Heart right ventricle (tissue), 16 donors: ENCODE results near the gene CASR. TPM values are rescaled to one million over a fixed set of nuclear protein-coding genes. Genes with fewer than 3 reads are reported as not detected.

Experiments
- ATAC-seq, 8 donors: fragments of 200-7000 bp; cut with Tn5 transposase; one replicate each; pipeline ENCODE4 v1.9.1; 2020; ENCODE audit warnings: mild to moderate bottlenecking in 8 of 8, moderate library complexity in 8 of 8, moderate number of reproducible peaks in 1 of 8
- DNase-seq, 2 donors: peaks; one replicate each; pipeline ENCODE4 v3.0.0-alpha.2; 2020
- H3K27ac ChIP-seq, 10 donors: fragments of 200-600 bp; sonication (generic) in 2 of 10; one replicate each; pipeline versions ENCODE4 v1.5.0 to v1.8.0; 2020 to 2022; ENCODE audit warnings: mild to moderate bottlenecking in 3 of 10
- H3K27me3 ChIP-seq, 7 donors: fragments of 200-600 bp; one replicate each; pipeline ENCODE4 v1.8.0; 2021 to 2022; ENCODE audit warnings: mild to moderate bottlenecking in 2 of 7
- H3K36me3 ChIP-seq, 9 donors: fragments of 200-600 bp; sonication (generic) in 1 of 9; one replicate each; pipeline versions ENCODE4 v1.5.0 to v1.8.0; 2020 to 2022; ENCODE audit warnings: mild to moderate bottlenecking in 2 of 9
- H3K4me1 ChIP-seq, 9 donors: fragments of 200-600 bp; sonication (generic) in 1 of 9; one replicate each; pipeline versions ENCODE4 v1.5.0 to v1.8.0; 2020 to 2022; ENCODE audit warnings: mild to moderate bottlenecking in 4 of 9
- H3K4me3 ChIP-seq, 10 donors: fragments of 200-600 bp; sonication (generic) in 2 of 10; one replicate each; pipeline versions ENCODE4 v1.5.0 to v1.8.0; 2020 to 2022; ENCODE audit warnings: mild to moderate bottlenecking in 7 of 10, moderate library complexity in 2 of 10
- H3K9me3 ChIP-seq, 11 donors: fragments of 200-600 bp in 10 of 11; sonication (generic) in 2 of 11; one replicate each; pipeline versions ENCODE4 v1.5.0 to v1.8.0; 2013 to 2022; ENCODE audit warnings: mild to moderate bottlenecking in 2 of 11, control low read depth in 1 of 11, moderate library complexity in 1 of 11
- WGBS, 2 donors: extraction: QIAGEN DNeasy Blood & Tissue Kit; methylation state at CpG; one replicate each; pipeline ENCODE4 v1.1.7; 2013; ENCODE audit warnings: inconsistent platforms in 1 of 2; 5-methylcytosine and 5-hydroxymethylcytosine counted together
- intact Hi-C, 10 donors: fragments of 100-400 bp; cut with DNase I; formaldehyde crosslinking; loops; one replicate each; pipeline versions ENCODE4 v1.11.1 to v1.14.2; 2022
- polyA plus RNA-seq, 2 donors: library from polyadenylated mRNA; stranded (reverse); fragments of 200-250 nt; gene quantifications; one replicate each; pipeline ENCODE4 v1.2.3, GENCODE V29; 2013
- total RNA-seq, 10 donors: library from RNA; stranded (reverse); fragmentation: NEBNext Ultra II Directional in 3 of 10; extraction: Animal tissue kit (Norgen Biotek cat#: 25700) in 3 of 10; gene quantifications; one replicate each; pipeline versions ENCODE4 v1.2.1 to v1.2.4, GENCODE V29; 2021 to 2023
- TF ChIP-seq, protein P1 (sequence below), 9 donors: fragments of 200-600 bp; sonication (generic) in 2 of 9; IDR thresholded peaks; one replicate each; pipeline versions ENCODE4 v1.5.0 to v1.8.0; 2021 to 2022; ENCODE audit warnings: antibody characterized with exemption in 9 of 9, mild to moderate bottlenecking in 5 of 9, moderate library complexity in 1 of 9
- donor health status: Arrhythmogenic right ventricular cardiomyopathy.
- donor health status: ischemic (EF 13 %, LVEDD 7.1; RV severe dilation, severe dysfunction).
- donor health status: healthy with polysubstance abuse.
- donor health status: DM: no; HTN: yes; CAD: no.
- donor health status: DM: no; HTN: no; CAD: no.
- donor health status: ischemic (EF 25% LVEDD 6.9; RV normal size, moderate dysfunction).
- donor health status: ischemic (EF 25% LVEDD 5.7; RV mildly dilated, moderate dysfunction).
- donor health status: healthy.
- donor health status: DM: yes; HTN: yes; CAD: no.
- donor health status: Ischemic cardiomyopathy.
- donor health status: ischemic (EF 35%, LVEDD 5.7; RV mildly dilated, moderate dysfunction).
- donor health status: nonischemic (EF 11% LVEDD 7.7; RV severe dilation, severe dysfunction).
- donor health status: DM: yes; HTN: yes; CAD: no.
- donor health status: PGD.
- donor health status: ischemic (EF 29% LVEDD 5.4; RV normal size, mild dysfunction).
- donor health status: nonischemic (EF 23%, LVEDD 6.1; RV moderate dilation, normal function).

Gene CASR
- total and polyA plus RNA-seq, 12 donors, result not detected

DNA sequence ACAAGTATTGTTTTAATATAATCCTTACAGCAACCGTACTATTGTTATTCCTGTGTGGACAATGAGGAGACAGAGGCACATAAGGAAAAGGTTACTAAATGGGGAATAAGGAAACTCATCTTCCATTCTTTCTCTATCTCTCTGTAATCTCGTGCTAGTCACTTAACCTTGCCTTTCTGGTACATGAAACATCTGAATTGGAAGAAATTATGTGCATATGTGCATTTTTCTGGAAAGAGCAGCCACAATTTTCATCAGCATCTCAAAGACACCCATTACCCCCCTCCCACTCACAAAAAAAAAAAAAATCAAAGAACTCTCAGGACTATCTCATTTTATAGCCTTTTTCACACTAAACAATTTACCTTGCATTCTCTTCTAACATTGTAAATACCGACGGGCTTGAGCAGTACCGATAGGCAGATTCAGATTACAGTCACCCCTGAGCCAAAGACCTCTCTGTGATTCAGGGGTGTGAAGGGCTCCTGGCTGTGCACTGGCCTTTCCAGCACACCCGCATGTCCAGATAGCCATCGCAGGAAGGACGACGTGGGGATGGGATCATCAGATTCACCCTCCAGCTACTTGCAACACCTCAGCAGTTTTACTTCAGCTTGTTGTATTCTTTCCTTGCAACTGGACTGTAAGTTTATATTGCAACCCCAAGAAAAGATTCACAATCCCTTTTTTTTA lies 48.1 kb downstream of the CASR start:
- TF ChIP-seq, protein P1, sequence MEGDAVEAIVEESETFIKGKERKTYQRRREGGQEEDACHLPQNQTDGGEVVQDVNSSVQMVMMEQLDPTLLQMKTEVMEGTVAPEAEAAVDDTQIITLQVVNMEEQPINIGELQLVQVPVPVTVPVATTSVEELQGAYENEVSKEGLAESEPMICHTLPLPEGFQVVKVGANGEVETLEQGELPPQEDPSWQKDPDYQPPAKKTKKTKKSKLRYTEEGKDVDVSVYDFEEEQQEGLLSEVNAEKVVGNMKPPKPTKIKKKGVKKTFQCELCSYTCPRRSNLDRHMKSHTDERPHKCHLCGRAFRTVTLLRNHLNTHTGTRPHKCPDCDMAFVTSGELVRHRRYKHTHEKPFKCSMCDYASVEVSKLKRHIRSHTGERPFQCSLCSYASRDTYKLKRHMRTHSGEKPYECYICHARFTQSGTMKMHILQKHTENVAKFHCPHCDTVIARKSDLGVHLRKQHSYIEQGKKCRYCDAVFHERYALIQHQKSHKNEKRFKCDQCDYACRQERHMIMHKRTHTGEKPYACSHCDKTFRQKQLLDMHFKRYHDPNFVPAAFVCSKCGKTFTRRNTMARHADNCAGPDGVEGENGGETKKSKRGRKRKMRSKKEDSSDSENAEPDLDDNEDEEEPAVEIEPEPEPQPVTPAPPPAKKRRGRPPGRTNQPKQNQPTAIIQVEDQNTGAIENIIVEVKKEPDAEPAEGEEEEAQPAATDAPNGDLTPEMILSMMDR (IDR thresholded peaks at IDR 0.05), result no peak
- Histone ChIP-seq H3K27ac (no peak overlapping the region), H3K4me1 (peaks cover 0 to 19% (median 0%) of the 10 kb centered on the region in 9 donors), H3K4me3 (no peak overlapping the region), H3K27me3 (peaks cover 0 to 15% (median 8%) of the 10 kb centered on the region in 7 donors), H3K36me3 (no peaks in the 10 kb centered on the region), H3K9me3 (no peaks in the 10 kb centered on the region)
- intact Hi-C loops, result no loop called here
- DNase-seq (no peak), ATAC-seq (no peak)
- WGBS, 2 donors, result 69 to 70% methylated on average over 9 of the region's 9 CpGs

GRCh38 chr3:122232485-122232884 lies 49.0 kb downstream of the CASR start:
- Histone ChIP-seq H3K4me3 (no peak overlapping the region), H3K9me3 (no peaks in the 10 kb centered on the region), H3K36me3 (no peaks in the 10 kb centered on the region), H3K27me3 (peaks cover 0 to 15% (median 8%) of the 10 kb centered on the region in 7 donors), H3K27ac (no peak overlapping the region), H3K4me1 (peaks cover 0 to 19% (median 0%) of the 10 kb centered on the region in 9 donors)
- DNase-seq (no peak), ATAC-seq (no peak)
- TF ChIP-seq, protein P1 (IDR thresholded peaks at IDR 0.05), result no peak
- intact Hi-C loops, result no loop called here
- WGBS, 2 donors, result 71 to 80% methylated on average over 4 of the region's 4 CpGs

DNA sequence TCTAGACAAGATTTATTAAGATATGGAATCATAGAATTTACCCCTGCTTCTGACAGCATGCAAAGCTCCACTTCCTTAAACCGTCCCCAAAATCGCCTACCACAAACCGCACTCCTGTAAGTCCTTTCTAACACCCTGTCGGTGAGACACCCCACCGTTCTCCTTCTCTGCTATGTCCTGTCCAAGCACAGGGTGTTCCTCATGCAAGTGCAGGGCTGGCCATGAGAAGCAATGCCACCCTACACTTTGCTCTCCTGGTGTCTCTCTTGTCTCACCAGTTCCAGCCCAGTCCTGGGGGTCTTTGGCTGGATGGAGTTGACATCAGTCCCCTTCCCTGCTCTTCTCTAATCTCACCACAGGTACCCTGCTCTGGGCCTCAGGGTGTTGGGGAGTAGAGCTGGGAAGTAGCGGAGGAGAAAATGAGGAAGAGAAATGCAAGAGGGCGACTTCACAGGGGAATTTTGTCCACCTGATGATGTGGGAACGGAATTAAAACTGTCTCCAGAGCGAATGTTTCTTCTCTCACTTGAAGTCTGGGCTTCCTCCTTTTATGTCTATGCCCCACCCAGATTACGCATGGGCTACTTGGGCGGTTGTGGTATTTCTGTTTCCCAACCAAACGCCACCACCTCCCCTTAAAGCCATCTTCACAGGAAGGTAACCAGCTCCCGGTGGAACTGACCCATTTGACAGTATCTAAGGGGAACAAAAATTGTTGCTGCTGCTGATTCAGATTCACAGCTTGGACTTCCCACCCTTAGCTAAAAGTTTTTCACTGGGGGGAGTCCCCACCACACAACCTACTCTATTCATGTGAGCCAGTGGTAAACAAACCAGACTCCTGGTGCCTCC lies 49.9 kb downstream of the CASR start:
- Histone ChIP-seq H3K4me1 (peaks cover 0 to 19% (median 0%) of the 10 kb centered on the region in 9 donors), H3K4me3 (peak overlapping the region in 1 of 10 donors; percentile 26), H3K9me3 (no peaks in the 10 kb centered on the region), H3K27me3 (peaks cover 0 to 16% (median 8%) of the 10 kb centered on the region in 7 donors), H3K36me3 (no peaks in the 10 kb centered on the region), H3K27ac (peak overlapping the region in 2 of 10 donors; percentile 35 to 73)
- TF ChIP-seq, protein P1 (IDR thresholded peaks at IDR 0.05), result no peak
- intact Hi-C loops, result no loop called here
- WGBS, 2 donors, result 81 to 82% methylated on average over 13 of the region's 13 CpGs
- DNase-seq, result no peak
- ATAC-seq, result peak in 6 of 8 donors; percentile 49 to 78 (median 57)

DNA sequence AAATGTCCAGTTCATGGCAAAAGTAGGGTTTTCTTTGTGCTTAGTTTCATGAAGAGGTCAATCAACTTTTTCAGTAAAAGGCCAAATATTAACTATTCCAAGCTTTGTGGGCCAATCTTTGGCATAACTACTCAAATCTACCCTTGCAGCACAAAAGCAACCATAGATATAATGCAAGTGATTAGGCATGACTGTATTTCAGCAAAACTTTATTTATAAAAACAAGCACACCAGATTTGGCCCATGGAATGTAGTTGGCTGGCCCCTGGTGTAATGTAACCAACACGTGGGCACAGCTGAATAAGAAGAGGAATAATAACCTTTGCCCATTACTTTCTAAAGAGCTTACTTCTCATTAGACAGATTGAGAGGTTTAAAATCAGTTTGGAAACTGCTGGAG lies 50.6 kb downstream of the CASR start:
- TF ChIP-seq, protein P1 (IDR thresholded peaks at IDR 0.05), result no peak
- no peaks in the 10 kb centered on the region for H3K9me3 ChIP-seq
- ATAC-seq (no peak), DNase-seq (no peak)
- peaks cover 0 to 19% (median 0%) of the 10 kb centered on the region in 9 donors for H3K4me1 ChIP-seq
- peak overlapping the region in 1 of 10 donors; percentile 73 for H3K27ac ChIP-seq
- intact Hi-C loops, result no loop called here
- no peak overlapping the region for H3K4me3 ChIP-seq
- WGBS, 2 donors, result 34 to 44% methylated on average over 1 of the region's 1 CpG
- peaks cover 0 to 23% (median 10%) of the 10 kb centered on the region in 7 donors for H3K27me3 ChIP-seq
- H3K36me3 ChIP-seq, result no peaks in the 10 kb centered on the region
